Endothelial cell of umbilical vein (primary cell): ENCODE measurements around the gene OR1F1. TPM values are rescaled to one million over a fixed set of nuclear protein-coding genes. Genes with fewer than 3 reads are reported as not detected.

Source experiments
- BruUV-seq: library from RNA; stranded (reverse); fragments of 400-500 nt; replicated peaks from 2 replicates; lab custom pipeline; 2021; lab: Mats Ljungman, UMichigan
- CTCF ChIA-PET: fragments of 300-600, 350-600 bp; sonication (Branson Sonifier 250); formaldehyde crosslinking; loops from one replicate; lab custom pipeline; 2021; ENCODE audit warnings: antibody characterized with exemption, inconsistent platforms; lab: Charles Lee
- POLR2A ChIA-PET: fragments of 300-600, 350-600 bp; sonication (Branson Sonifier 250); formaldehyde crosslinking; loops from one replicate; lab custom pipeline; 2021; ENCODE audit warnings: antibody characterized with exemption, inconsistent platforms; lab: Charles Lee
- DNase-seq: peaks from one replicate; pipeline ENCODE4 v3.0.0-alpha.2; 2011; ENCODE audit warnings: low read depth, low spot score
- FAIRE-seq: peaks from 2 replicates; lab custom pipeline; 2011; peaks lifted over from hg19 to GRCh38; lab: Jason Lieb, UNC
- H2AFZ ChIP-seq: 2 replicates; pipeline ENCODE4 v1.6.0; 2012; ENCODE audit warnings: low read depth, low read length, control low read depth, inconsistent platforms
- H3K27ac ChIP-seq: 2 replicates; pipeline ENCODE4 v1.5.1; 2011; ENCODE audit warnings: low read depth, mild to moderate bottlenecking, control low read depth, low read length, moderate library complexity; ENCODE audit not compliant: insufficient read depth
- H3K27me3 ChIP-seq, 2 experiments: 2 replicates each; pipeline versions ENCODE4 v1.6.0 to v1.6.1; 2011; ENCODE audit warnings: low read length in 2 of 2, mixed read lengths in 1 of 2; ENCODE audit not compliant: control insufficient read depth in 2 of 2, insufficient read depth in 2 of 2
- H3K36me3 ChIP-seq, 2 experiments: 2 replicates in 1 of 2; 3 replicates in 1 of 2; pipeline ENCODE4 v1.5.1; 2011; ENCODE audit warnings: low read length in 2 of 2, mild to moderate bottlenecking in 1 of 2, moderate library complexity in 1 of 2; ENCODE audit not compliant: control insufficient read depth in 2 of 2, insufficient read depth in 2 of 2; ENCODE audit errors: extremely low read depth in 1 of 2
- H3K4me1 ChIP-seq: 3 replicates; pipeline ENCODE4 v1.5.1; 2011; ENCODE audit warnings: mild to moderate bottlenecking, low read length; ENCODE audit not compliant: control insufficient read depth, insufficient read depth; ENCODE audit errors: extremely low read depth
- H3K4me2 ChIP-seq: 2 replicates; pipeline ENCODE4 v1.6.1; 2011; ENCODE audit warnings: low read length, control low read depth, mixed read lengths; ENCODE audit not compliant: insufficient read depth
- H3K4me3 ChIP-seq, 3 experiments: fragments of 200-600 bp in 1 of 3; sonication (generic), shearing (Covaris generic) in 1 of 3; replicated peaks in 1 of 3; 2 replicates each; pipeline ENCODE4 v1.5.1; 2011 to 2016; ENCODE audit warnings: control low read depth in 3 of 3, low read length in 3 of 3, mild to moderate bottlenecking in 2 of 3, inconsistent platforms in 1 of 3, low read depth in 1 of 3, moderate library complexity in 1 of 3; ENCODE audit not compliant: insufficient read depth in 1 of 3
- H3K79me2 ChIP-seq: 2 replicates; pipeline ENCODE4 v1.6.0; 2012; ENCODE audit warnings: low read length, inconsistent platforms; ENCODE audit not compliant: control insufficient read depth, insufficient read depth
- H3K9ac ChIP-seq: replicated peaks from 2 replicates; pipeline ENCODE3; 2011; ENCODE audit warnings: low read length, control low read depth; ENCODE audit not compliant: insufficient read depth; ENCODE audit errors: extremely low read depth
- H3K9me1 ChIP-seq: replicated peaks from 3 replicates; pipeline ENCODE4 v1.6.0; 2011; ENCODE audit warnings: mild to moderate bottlenecking, low read length; ENCODE audit not compliant: control insufficient read depth, insufficient read depth; ENCODE audit errors: extremely low read depth
- H3K9me3 ChIP-seq: replicated peaks from 2 replicates; pipeline ENCODE4 v1.5.1; 2012; ENCODE audit warnings: low read length, inconsistent platforms; ENCODE audit not compliant: control insufficient read depth, insufficient read depth
- H4K20me1 ChIP-seq: replicated peaks from 2 replicates; pipeline ENCODE3; 2011; ENCODE audit warnings: mild to moderate bottlenecking, low read length; ENCODE audit not compliant: control insufficient read depth, insufficient read depth; ENCODE audit errors: extremely low read depth
- CTCF ChIP-seq, 2 donors: IDR thresholded peaks; 1 replicate in 1 of 2; 2 replicates in 1 of 2; pipeline ENCODE4 v1.5.1; 2011; ENCODE audit warnings: low read length in 2 of 2, mild to moderate bottlenecking in 2 of 2, moderate library complexity in 2 of 2, control low read depth in 1 of 2, inconsistent platforms in 1 of 2, low read depth in 1 of 2; ENCODE audit not compliant: insufficient read depth in 1 of 2; ENCODE audit errors: extremely low read depth in 1 of 2
- EZH2 ChIP-seq: IDR thresholded peaks from 2 replicates; pipeline ENCODE4 v1.6.1; 2012; ENCODE audit warnings: borderline replicate concordance, low read depth, mild to moderate bottlenecking, moderate library complexity, low read length, inconsistent platforms; ENCODE audit not compliant: severe bottlenecking
- FOS ChIP-seq: IDR thresholded peaks from 2 replicates; pipeline ENCODE4 v1.6.1; 2011; ENCODE audit warnings: mild to moderate bottlenecking, low read length, moderate library complexity, borderline replicate concordance; ENCODE audit not compliant: insufficient read depth
- GATA2 ChIP-seq: IDR thresholded peaks from 2 replicates; pipeline ENCODE4 v1.7.0; 2011; ENCODE audit warnings: low read depth, mild to moderate bottlenecking, moderate library complexity, mixed read lengths, low read length; ENCODE audit not compliant: insufficient read length, insufficient read depth
- JUN ChIP-seq: IDR thresholded peaks from 2 replicates; pipeline ENCODE4 v1.6.1; 2011; ENCODE audit warnings: borderline replicate concordance, low read depth; ENCODE audit not compliant: insufficient read length, insufficient read depth
- MAX ChIP-seq: IDR thresholded peaks from 2 replicates; pipeline ENCODE4 v1.6.1; 2011; ENCODE audit not compliant: insufficient read depth, insufficient read length
- MYC ChIP-seq: IDR thresholded peaks from one replicate; pipeline ENCODE4 v1.6.1; 2011; ENCODE audit warnings: mild to moderate bottlenecking, low read depth, low read length
- POLR2A ChIP-seq: IDR thresholded peaks from 2 replicates; pipeline ENCODE4 v1.6.1; 2012; ENCODE audit warnings: low read depth, mild to moderate bottlenecking, control low read depth, low read length
- POLR2AphosphoS5 ChIP-seq: IDR thresholded peaks from 2 replicates; pipeline ENCODE4 v1.6.1; 2012; ENCODE audit warnings: low read depth, mild to moderate bottlenecking, control low read depth, low read length, moderate library complexity; ENCODE audit not compliant: insufficient read depth
- dilution Hi-C: fragments of 300-500 bp; cut with MboI; formaldehyde crosslinking; loops from one replicate; pipeline ENCODE4 v1.15.0; 2019; ENCODE audit warnings: low sequenced_read_pairs; ENCODE audit not compliant: extremely low pct_ligation_motif_present
- intact Hi-C: fragments of 100-400 bp; cut with micrococcal nuclease; formaldehyde crosslinking; loops from one replicate; pipeline ENCODE4 v1.10.0; 2022
- polyA plus RNA-seq, 4 experiments: library from polyadenylated mRNA; depleted of rRNA in 3 of 4; stranded (reverse) in 3 of 4; unstranded in 1 of 4; fragments of >200 nt; gene quantifications; 2 replicates each; pipeline versions ENCODE4 v1.2.1 to v1.2.3, GENCODE V29; 2011 to 2012; ENCODE audit warnings: missing spikeins in 1 of 4
- total RNA-seq: library from RNA; stranded (reverse); gene quantifications from 2 replicates; pipeline ENCODE4 v1.2.3, GENCODE V29; 2021

Gene OR1F1
- total and polyA plus RNA-seq, 2 donors (not counting 3 experiments of a cell fraction or from before 2014, with no cell fraction given), result 0.17 TPM; not detected in 1

DNA sequence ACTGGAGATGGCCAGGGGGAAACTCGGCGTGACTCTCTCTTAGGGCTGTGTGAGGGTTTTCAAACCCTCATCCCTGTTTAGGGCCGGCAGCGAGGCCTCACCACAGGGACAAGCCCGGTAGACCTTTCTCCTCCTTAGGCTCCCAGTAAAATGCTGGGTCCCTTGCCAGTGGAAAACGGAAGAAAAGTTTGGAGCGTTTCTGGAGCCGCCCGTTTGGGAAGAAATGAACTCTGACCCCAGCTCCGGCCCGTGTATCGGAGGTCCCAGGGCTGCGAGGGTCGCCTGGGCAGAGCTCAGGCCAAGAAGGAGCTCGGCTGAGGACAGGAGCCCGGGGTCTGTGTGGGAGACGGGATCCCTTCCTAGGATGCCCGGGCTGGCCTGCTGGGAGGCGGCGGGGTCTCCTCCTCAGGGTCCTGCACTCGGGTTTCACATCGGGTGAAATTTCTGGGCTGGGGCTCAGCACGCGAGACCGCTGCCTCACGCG is 29.9 kb upstream of the OR1F1 start:
- intact Hi-C loops (loop anchor here (1.0 to 2.0 kb wide), 2 partner anchors 8 to 25 kb away; no protein-coding TSS in a partner anchor), dilution Hi-C loops (no loop called here)
- TF ChIP-seq MYC, result no peak
- no peak for TF ChIP-seq FOS
- TF ChIP-seq POLR2A, result no peak
- TF ChIP-seq MAX, result no peak
- TF ChIP-seq JUN, result no peak
- no peak for TF ChIP-seq EZH2
- no peak for TF ChIP-seq POLR2AphosphoS5
- TF ChIP-seq CTCF (IDR thresholded peaks at IDR 0.05; ENCODE audit: extremely low read depth in 1 of 2, insufficient read depth in 1 of 2, low read depth in 1 of 2, low read length in 2 of 2), result no peak
- TF ChIP-seq GATA2, result no peak
- H2AFZ ChIP-seq, result peak overlapping the region; percentile 75
- FAIRE-seq, result no peak
- peak overlapping the region; percentile 48 to 82 (median 76) for H3K4me3 ChIP-seq
- no TSS peak for BruUV-seq
- peak overlapping the region; percentile 53 for H3K4me2 ChIP-seq
- no peaks in the 10 kb centered on the region for H3K79me2 ChIP-seq
- no peaks in the 10 kb centered on the region for H4K20me1 ChIP-seq
- H3K27me3 ChIP-seq, result no peaks in the 10 kb centered on the region
- H3K36me3 ChIP-seq, result no peaks in the 10 kb centered on the region
- peak overlapping the region; percentile 52 for H3K27ac ChIP-seq
- peak; percentile 35 for DNase-seq
- CTCF ChIA-PET, result interaction anchor here (0.7 to 2.0 kb wide), 8 partner anchors 8 to 98 kb away, joined by 3 to 13 read pairs (median 4); partner anchors contain the start of gene ZNF213
- H3K9me1 ChIP-seq, result no peaks in the 10 kb centered on the region
- H3K4me1 ChIP-seq, result peaks cover 17% of the 10 kb centered on the region
- POLR2A ChIA-PET, result interaction anchor here (0.6 to 1.3 kb wide), 4 partner anchors 8 to 152 kb away, joined by 3 read pairs; partner anchors contain the start of gene ZNF213
- peak overlapping the region; percentile 65 for H3K9ac ChIP-seq
- no peaks in the 10 kb centered on the region for H3K9me3 ChIP-seq
